GM12892 (cell line): Measurements from ENCODE around the gene KRT28.

ENCODE experiments used
- POLR2A ChIP-seq: IDR thresholded peaks from 2 replicates; pipeline ENCODE4 v1.6.1; 2011; ENCODE audit warnings: low read depth, low read length, control low read depth
- TAF1 ChIP-seq: IDR thresholded peaks from 2 replicates; pipeline ENCODE4 v1.6.1; 2011; ENCODE audit warnings: low read depth, mild to moderate bottlenecking, control low read depth, low read length, borderline replicate concordance

- TF ChIP-seq POLR2A (no peak), TAF1 (no peak)
Measured at GRCh38 chr17:40844671-40845107, 44.9 kb upstream of the KRT28 start.
